Renal pelvis (tissue), 4 donors: ENCODE measurements around the gene C1RL. TPM values are rescaled to one million over a fixed set of nuclear protein-coding genes. Genes with fewer than 3 reads are reported as not detected.
"Not testable (repeated sequence)": the region's sequence is repeated elsewhere in the genome, so short reads cannot be mapped to it uniquely, and the experiment has no call there.

Experiments used
- DNase-seq: peaks from one replicate; pipeline ENCODE4 v3.0.0-alpha.2; 2013
- polyA plus RNA-seq, 3 donors: library from polyadenylated mRNA; unstranded; fragments of 120-200 nt; gene quantifications; one replicate each; pipeline ENCODE4 v1.2.1, GENCODE V29; 2013; ENCODE audit not compliant: insufficient read length in 3 of 3

C1RL gene
- polyA plus RNA-seq, 3 donors, result 28.4 to 46.9 (median 46.4) TPM

DNA sequence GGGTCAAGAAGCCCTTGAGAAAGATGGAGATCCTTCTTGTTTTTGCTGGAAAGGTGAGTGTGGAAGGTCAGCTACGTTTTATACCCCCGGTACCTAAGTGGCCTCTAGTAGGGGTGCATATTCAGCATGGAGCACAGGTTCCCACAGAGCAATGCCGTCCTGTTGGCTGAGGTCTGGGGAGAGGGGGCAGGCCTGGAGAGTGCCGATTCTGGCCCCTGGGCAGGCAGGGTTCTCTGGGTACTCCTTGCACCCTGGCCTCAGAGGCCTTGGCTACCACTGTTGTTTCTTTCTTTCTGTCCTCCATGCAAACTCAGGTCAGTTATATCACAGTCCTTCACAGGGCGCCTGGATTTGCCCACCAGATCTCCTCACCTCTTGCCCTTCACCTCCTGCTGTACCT lies 11.2 kb upstream of the C1RL start:
- no peak for DNase-seq

DNA sequence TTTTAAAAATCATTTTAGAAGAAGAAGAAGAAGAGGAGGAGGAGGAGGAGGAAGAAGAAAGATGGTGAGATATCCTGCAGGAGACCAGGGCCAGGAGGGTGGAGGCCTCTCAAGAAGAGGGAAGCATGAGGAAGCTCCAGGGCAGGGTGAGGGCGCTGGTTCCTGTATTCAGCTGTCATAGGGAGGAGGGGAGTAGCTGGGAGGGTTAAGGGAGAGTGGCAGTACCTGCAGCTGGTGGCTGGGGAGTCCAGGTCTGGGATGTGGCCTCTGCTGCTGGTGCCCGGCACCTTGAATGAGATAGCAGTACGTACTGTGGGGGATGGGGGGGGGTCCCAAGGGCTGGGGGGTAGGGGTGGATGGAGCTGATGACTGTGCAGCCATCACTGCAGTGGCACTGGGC lies 9.9 kb upstream of the C1RL start:
- DNase-seq, result no peak

DNA sequence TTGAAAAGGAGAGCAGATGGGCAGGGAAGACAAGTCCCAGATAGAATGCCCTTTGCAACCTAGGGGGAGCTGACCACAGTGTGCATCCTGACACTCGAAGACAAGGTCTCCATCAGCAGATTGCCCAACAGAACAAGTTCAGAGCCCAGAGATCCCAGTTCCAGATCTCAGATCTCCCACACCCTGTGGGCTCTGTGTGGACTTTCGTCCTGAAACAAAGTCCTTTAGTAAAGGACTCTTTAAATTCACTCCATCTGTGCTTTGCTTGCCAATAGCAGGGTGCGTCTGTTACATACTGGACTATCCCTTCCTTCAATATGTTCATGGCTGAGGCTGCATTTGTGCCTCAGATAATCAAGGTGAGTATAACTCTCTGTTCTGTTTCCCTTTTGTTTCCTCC lies 8.7 kb upstream of the C1RL start:
- no peak for DNase-seq

DNA sequence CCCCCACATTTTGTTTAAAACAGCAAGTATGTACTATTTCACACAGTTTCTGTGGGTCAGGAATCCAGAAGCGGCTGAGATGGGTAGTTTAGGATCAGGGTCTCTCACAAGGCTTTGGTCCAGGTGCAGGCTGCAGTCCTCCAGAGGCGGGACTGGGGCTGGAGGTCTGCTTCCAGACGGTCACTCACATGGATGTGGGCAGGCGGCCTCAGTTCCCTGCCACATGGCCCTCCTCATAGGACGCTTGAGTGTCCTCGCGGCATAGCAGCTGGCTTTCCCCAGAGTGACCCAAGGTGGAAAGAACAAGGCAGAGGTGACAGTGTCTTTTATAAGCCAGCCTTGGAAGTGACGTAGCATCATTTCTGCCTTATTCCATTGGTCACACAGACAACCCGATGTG lies 7.9 kb upstream of the C1RL start:
- no peak for DNase-seq

DNA sequence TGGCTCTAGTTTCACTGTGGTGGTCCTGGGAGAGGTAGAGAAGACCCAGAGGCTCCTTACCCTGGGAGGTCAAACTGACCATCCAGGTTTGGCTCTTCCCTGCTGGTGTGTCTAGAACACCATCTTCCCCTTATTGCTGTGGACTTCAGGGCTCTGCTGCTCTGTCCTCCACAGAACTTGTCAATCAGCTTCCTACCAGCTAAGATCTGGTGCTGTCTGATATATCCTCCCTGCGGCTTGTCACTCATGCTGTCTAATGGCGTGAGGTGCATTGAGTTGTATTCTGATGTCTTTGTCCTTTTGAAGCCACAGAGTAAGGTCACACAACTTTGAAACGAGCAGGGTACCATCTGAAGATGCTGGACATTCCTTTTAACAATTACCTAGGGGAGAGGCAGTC lies 7.2 kb upstream of the C1RL start:
- no peak for DNase-seq

DNA sequence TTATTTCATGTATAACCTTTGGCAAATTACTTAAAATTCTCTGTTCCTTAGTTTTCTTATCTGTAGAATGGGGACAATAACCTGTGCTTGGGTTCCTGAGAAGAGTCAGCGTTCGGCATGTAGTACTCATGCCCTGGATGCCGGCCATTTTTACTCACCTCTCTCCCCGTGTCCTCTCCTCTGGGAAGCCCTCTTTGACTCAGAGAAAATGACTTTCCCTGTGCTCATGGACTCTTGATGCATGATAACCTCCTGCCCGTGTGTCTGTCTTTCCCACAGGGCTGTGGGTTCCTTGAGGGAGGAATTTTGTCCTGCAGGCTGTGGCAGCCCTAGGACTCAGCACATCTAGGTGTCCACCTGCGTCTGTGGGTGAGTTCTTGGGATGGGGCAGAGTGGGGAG lies 5.8 kb upstream of the C1RL start:
- no peak for DNase-seq

DNA sequence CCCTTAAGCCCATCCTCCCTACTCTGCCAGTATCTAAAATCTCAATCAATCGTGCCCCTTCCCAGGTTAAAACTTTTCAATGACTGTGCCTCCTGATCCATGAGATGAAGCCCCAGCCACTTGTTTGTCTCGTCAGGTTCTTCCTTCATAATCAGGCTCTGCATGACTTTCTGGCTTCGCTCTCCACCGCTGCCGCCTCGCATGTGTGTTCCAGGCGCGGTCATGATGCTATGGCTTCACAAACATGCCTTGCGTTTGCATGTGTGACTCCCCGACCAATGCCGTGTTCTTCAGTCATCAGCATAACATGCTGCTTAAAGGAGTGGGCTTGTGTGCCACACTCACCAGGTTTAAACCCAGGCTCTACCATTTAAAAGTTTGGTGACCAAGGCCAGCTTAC lies 5.0 kb upstream of the C1RL start:
- no peak for DNase-seq

DNA sequence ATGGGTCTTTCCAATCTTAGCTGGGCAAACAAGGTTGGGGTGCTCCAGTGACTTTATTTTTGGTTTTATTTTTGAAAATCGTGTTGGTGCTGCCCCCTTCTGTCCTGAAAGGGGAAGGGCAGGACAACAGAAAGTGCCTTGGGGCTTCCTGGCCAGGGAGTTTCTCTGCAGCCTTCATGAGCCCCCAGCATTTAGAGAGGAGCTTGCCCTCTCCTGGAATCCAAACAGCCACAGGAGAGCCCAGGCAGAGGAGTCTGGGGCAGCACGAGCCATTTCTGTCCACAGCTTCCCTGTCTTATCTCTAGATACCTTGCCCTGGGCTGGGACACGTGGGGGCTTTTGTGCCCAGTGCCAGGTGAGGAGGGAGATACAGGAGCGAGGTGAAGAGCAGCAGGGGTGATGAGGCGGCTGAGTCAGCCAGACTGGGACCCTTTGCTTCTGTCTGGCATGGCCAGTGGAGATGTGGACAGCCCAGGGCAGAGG lies 4.4 kb upstream of the C1RL start:
- no peak for DNase-seq

DNA sequence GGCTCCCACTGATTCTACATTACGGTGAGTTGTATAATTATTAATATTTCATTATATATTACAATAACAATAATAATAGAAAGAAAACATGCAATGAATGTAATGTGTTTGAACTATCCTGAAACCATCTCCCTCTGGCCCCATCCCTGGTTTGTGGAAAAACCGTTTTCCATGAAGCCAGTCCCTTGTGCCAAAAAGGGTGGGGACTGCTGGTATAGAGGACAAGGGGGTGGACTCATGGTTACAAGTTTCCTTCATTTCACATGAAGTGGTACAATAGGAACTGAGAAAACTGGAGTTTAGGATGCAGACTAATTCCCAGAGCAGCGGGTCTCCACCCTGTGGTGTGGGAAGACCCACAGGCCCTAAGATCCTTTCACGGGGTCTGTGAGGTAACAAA lies 3.0 kb upstream of the C1RL start:
- no peak for DNase-seq

DNA sequence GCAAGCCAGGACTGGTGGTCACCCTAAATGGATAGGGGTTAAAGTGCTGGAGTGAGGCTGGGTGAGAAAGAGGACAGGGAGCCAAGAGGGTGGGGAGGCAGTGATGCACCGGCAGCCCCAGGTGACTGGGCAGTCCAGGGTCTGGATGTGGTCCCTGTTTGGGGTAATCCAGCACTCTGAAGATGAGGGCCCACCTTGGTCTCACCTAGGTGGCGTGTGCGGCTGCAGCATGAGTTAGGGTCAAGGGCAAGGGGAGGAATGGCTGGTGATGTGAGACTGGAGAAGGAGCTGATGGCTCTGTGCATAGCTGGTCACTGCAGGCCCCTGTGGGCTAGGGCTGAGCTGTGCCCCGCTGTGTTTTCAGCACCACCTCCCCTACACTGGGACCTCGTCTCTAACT lies 1.6 kb upstream of the C1RL start:
- DNase-seq, result no peak

DNA sequence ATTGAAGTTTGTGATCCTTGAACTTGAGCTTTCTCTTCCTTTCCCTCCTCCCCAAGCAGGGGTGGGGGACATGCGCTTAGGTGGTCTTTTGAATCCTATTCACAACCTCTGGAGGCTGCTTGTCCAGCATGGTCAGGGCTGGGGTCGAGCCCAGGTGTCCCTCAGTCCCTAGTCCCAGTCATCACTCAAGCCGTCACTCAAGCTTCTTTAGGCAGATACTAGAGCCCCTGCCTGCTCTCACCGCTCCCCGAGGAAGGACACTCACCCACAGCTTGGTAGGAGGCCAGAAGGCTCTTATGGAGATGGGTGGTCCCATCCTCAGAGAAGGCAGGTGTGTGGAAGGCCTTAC lies 532 bp upstream of the C1RL start:
- no peak for DNase-seq

DNA sequence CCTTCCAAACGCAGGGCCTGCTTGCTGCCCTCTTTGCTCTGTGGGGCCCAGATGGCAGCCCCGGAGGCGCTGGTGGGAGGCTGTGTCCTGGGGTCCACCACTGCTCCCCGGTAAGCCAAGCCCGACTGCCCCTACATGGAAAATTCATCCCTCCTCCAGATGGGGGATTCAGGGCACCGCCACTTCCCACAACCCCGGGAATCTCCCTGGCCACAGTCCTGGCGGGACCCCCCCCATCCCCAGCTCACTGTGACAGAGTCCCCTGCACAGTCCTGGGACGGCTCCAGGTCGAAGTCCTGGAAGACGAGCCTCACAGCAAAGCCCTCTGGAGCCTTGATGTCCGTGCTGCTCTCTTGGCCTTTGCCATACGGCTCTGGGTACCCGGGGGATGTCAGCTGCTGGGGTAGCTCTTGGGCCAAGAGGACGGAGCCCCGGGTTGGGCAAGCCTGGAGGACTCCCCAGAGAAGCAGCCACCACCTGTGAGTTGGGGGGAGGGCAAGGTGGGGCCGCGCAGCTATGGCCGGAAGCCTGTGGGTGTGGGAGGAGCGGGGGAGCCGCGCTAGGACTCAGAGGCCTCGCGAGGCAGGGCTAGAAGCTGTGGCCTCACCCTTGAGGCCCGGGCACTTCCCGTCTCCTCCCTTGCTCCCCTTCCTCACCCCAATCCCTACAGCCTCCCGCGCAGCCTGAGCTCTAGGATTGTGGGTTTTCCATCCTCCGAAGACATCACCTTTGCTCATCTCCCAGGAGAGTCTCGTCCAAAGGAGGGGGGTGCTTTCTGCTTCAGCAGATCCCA lies 815 bp downstream of the C1RL start:
- DNase-seq, result no peak

DNA sequence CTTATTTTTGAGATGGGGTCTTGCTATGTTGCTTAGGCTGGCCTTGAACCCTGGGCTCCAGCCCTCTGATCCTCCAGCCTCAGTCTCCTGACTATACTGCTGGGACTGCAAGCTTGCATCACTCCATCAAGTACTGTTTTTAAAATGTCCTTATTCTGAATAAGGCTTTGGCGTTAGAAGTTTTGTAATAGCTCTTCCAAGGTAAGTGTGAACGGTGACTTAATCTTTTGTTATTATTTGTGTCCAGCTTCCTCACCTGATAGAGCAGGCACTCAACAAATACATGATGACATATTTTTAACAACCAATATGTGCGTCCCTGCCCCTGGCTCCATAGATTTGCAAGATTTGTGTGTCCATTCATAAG lies 1.4 kb downstream of the C1RL start:
- DNase-seq, result no peak

DNA sequence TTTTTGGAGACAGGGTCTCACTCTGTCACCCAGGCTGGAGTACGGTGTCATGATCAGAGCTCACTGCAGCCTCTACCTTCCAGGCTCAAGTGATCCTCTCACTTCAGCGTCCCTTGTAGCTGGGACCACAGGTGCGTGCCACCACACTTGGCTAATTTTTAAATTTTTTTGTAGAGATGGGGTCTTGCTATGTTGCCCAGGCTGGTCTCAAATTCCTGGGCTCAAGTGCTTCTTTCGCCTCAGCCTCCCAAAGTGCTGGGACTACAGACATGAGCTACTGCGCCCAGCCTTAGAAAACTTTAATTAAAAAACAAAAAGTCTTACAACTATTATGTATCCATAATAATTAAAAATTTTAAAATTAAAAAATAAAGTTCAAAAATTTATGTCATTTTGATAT lies 1.8 kb downstream of the C1RL start:
- DNase-seq, result not testable (repeated sequence)

DNA sequence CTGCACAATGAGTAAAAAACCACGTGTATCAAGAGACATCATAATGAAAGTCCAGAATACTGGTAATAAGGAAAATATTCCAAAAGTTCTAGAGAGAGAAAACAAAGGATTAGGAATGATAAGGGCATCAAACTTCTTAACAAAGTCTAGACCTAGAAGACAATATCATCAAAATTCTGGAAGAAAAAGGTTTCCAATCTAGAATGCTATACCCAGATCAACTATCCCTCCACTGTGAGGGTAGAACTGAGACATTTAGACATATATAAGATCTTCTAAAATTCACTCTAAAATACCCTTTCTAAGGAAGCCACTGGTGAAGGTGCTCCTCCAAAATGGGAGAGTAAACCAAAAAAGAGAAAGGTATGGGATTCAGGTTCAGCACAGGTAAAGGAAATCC lies 2.9 kb downstream of the C1RL start:
- DNase-seq, result no peak

DNA sequence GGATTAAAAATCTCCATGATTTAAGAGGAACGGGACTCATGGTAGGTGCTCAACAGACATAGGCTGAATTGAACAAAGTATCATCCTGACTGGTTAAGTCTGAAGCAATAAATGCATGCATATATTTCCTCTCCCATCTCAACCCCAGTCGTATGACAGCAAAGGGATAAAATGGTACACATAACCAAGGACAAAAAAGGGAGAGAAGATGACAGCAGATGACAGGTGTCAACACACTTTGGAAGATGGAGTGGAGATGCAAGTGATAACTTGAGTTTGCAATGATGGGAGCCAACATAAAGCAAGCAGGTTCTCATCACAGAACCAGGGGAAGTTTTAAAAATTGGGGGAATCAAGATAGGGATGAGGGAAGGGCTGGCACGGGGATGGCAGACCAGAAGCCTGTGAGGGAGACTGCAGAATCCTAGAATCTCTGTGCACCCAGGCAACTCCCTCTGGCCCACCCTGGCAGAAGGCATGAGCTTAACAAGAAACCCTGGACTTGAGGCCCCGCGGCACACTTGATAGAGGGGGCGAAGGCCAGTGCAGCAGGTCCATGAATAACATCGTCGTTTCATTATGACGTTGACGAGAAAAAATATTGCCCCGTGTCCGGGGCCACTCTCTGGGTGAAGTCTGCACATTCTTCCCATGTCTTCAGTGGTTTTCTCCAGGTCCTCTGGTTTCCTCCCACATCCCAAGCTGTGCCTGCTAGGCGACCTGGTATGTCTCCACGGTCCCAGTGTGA lies 5.0 kb downstream of the C1RL start:
- no peak for DNase-seq

DNA sequence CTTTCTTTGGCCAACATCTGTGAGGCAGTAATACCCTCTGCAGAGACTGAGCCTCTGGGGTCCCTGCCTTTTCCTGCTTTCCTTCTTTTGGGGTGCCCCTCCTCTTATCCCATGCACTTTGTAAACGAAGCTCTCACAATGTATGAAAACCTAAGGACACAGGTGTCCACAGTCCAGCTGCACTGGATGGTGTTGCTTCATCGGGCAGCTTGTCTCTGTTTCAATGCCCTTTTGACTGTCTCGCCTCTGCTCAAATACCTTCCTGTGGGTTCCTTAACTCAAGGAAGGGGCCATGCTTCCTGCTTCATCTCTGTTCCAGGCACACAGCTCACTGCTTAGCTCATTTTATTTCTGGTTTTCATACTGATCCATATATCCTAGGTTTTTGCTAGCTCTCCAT lies 6.4 kb downstream of the C1RL start:
- no peak for DNase-seq

DNA sequence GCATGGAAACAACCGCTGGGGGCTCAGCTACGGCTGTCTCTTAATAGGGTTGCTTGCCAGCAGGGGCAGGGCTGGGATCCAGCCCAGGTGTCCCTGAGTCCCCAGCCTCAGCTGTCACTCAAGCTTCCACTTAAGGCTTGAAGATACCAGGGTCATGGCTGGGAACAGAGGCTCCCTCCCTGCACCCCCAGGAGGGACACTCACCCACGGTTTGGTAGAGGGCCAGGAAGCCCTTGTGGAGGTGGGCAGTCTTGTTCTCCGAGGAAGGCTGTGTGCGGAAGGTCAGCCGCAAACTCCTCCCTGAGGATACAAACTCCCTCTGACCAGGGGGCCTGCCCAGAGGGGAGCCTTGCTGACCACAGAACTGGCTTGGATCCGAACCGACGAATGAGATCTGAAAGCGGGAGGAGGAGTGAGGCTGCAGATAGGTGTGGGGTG lies 7.3 kb downstream of the C1RL start:
- DNase-seq, result no peak

DNA sequence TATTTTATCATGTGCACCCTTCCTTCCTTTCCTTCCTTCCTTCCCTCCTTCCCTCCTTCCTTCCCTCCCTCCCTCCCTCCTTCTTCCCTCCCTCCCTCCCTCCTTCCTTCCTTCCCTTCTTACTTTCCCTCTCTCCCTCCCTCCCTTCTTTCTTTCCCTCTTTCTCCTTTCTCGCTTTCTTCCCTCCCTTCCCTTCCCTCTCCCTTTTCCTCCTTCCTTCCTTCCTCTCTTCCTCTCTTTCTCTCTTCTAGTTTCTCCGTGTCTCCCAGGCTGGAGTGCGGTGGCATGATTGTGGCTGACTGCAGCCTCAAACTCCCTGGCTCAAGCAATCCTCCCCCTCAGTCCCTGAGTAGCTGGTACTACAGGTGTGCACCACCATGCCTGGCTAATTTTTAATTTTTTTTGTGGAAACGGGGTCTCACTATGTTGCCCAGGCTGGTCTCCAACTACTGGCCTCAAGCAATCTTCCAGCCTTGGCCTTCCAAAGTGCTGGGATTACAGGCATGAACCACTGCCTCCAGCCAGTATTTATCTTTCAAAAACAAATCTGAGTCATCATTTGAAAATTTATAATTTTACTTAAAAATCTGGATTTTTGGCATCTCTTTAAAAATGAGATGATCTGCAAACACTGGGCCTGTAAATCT lies 7.8 kb downstream of the C1RL start:
- no peak for DNase-seq

DNA sequence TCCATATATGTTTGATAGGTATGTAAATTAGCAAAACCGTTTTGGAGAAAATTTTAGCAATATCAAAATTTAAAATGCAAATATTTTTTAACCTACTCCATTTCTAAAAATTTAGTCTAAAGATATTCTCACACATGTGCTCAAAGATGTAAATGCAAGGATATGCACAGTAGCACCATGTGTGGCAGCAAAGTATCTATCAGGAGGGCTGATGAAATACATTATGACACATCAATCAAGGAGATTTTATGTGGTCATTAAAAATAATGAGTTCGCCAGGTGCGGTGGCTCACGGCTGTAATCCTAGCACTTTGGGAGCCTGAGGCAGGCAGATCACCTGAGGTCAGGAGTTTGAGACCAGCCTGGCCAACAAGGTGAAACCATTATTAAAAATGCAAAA lies 8.8 kb downstream of the C1RL start:
- DNase-seq, result no peak

DNA sequence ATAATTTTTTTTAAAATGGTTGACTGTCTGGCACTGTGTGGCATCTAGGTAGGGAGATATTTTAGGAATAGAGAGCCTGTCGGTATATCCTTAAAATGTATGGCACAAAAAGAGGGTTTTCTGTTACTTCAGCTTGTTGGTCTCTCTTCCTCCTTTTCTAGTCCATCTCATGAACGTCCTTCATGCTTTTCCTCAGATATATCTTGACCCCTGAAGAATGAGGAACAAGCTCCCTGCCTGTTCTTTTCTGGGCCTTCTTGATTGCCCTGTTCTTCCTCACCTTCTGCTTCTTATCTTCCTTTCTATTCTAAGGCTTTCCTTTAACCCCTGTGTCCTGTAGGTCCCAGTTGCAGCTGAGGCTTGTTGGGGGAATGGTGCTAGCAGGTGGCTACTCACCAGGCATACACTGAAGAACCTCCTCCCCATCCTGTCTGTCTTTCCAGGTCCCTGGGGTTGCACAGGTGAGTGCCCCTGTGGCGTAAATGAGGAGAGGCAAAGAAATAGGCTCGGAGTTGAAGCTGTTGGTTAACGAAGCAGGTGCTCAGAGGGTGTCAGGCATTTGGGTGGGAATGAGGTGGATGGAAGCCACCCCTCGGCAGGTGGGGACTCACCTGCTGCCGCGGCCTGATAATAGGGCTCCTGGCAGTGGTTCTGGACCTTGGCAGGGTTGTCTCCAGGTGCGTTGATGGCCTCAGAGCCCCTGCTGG lies 9.6 kb downstream of the C1RL start:
- no peak for DNase-seq

DNA sequence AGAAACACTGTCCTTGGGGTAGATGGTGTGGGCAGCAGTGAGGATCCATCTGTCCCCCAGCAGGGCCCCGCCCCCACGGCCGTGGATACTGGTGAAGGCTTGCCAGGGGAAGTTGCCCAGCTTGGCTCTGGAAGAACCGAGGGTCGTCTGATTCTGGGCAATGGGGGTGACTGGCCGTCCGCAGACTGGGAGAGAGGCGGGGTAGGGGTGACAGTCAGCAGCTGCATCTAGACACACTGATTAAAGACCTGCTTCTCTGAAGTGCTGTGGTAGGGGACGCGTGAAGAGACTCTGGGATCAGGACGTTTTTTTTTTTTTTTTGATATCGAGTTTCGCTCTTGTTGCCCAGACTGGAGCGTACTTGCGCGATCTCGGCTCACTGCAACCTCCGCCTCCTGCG lies 12.0 kb downstream of the C1RL start:
- DNase-seq, result peak; percentile 22
